ENCODE results near the gene UTP3.
"Not testable (repeated sequence)": the region's sequence is repeated elsewhere in the genome, so short reads cannot be mapped to it uniquely, and the experiment has no call there.

The UTP3 gene

DNA sequence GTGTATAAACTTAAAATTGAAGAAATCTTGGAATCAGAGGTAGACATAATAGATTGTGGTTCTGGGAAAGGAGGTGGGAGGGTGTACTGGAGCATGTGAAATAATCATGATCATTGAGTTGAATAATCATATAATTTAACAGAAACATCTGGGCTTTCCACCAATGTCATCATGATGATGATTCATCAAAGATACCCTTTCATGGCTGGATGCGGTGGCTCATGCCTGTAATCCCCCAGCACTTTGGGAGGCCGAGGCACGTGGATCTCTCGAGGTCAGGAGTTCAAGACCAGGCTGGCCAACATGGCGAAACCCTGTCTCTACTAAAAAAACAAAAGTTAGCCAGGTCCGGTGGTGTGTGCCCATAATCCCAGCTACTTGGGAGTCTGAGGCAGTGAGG is 26.8 kb downstream of the UTP3 start:
- no peak for DNase-seq (ENCODE audit: low read depth, low spot score)

DNA sequence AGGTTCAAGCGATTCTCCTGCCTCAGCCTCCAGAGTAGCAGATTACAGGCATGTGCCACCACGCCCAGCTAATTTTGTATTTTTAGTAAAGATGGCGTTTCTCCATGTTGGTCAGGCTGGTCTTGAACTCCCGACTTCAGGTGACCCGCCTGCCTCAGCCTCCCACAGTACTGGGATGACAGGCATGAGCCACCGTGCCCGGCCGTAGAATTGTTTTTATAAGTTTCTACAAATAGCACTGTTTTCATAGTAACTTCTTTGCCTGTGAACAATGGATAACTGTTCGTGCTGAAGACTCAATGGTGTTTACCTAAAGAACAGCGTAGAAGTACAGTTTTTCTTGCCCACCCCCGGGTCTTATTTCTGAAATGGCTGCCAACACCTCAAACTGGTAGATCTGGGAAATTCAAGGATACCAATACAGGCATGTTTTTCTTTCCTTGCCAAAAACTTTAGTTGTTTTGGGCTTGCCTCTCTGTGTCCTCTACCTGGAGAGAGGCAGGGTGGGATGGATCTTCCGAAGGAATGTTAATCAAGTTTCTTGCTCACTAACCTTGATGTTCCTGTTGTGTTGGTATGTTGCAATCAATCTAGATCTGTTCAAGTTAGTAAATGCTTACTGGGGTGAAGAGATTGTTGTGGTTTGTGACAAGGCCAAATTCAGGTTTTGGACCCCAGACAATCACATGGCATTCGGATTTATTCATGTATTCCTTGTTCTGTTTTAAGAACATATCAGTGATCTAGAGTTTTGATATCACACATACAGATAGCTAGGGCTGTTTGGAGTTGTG is 30.7 kb downstream of the UTP3 start:
- no peak for DNase-seq (ENCODE audit: low read depth, low spot score)

DNA sequence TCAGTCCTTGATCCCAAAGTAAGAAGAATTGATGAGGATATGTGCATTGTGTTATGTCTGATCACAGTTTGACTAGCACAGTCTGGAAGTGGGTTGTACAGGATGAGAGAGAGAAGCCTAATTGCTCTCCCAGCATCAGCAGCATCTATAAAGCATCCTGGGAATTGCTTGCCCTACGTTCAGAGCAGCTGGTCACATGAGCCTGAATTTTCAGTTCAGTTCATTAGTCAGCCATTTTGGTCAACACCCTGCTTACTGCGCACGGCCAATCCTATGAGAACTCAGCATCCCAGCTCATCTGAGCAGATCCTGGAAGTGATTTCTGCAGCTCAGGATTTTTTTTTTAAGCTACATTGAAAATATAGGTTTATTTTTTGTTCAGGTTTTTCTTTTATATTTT is 33.4 kb downstream of the UTP3 start, which contains the start of gene RUFY3:
Gene RUFY3, plus strand, starts transcription at position 218 of the 400 bp plus-strand sequence. CDS start 610 bp downstream, outside the sequence.
- DNase-seq (ENCODE audit: low read depth, low spot score), result no peak

DNA sequence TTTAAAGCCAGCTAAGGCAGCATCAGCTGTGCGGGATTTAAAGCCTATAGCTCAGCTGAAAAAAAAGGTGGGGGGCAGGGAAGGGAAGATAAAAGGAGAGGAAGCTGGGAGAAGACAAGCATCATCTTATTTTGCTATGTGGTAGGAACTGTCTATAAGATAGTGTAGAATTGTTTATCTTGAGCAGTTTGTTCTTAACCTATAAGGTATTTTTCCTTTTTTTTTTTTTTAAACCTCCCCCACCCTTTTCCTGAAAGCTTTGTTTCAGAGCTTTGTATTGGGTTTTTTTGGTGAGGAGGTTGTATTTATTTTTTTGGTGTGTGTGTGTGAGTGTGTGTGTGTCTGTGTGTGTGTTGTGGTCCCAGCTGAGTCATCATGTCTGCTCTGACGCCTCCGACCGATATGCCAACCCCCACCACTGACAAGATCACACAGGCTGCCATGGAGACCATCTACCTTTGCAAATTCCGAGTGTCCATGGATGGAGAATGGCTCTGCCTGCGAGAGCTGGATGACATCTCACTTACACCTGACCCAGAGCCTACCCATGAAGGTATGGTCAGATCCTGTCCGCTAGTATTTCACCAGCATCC is 34.0 kb downstream of the UTP3 start:
- DNase-seq (ENCODE audit: low read depth, low spot score), result no peak

DNA sequence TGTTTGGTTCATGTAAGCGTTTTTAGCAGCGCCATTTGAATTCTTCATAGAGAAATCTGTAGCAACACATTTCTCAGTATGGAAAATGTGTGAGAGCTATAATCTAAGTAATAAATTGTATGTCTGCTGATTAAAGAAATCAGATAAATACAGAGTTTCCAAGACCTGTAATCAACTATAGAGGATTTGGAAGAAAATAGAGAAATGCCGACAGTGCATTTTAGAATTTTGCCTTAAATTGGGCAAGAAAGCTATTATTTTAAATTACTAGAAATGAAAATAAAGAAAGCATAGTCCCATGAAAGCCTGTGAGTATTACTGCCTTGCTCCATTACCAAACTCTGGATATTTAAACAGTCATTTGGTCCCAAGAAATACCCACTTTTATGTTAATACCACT is 36.1 kb downstream of the UTP3 start:
- no peak for DNase-seq (ENCODE audit: low read depth, low spot score)

DNA sequence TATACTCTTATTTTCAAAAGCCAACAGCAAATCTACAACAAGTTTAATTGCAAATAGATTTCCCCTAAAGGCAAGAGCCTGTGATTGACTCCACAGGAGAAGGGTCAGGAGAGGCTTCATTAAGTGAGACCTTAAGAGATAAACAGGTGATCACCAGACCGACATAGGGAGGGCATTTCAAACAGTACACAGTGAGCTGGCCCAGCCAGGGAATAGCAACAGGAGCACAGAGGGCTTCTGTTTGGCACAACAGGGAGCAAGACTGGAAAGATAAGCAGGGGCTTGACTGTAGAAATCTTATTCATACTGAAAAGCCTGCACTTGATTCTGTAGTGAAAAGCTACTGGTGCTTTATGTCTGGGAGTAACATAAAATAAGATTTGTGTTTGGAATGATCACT is 37.3 kb downstream of the UTP3 start:
- no peak for DNase-seq (ENCODE audit: low read depth, low spot score)

DNA sequence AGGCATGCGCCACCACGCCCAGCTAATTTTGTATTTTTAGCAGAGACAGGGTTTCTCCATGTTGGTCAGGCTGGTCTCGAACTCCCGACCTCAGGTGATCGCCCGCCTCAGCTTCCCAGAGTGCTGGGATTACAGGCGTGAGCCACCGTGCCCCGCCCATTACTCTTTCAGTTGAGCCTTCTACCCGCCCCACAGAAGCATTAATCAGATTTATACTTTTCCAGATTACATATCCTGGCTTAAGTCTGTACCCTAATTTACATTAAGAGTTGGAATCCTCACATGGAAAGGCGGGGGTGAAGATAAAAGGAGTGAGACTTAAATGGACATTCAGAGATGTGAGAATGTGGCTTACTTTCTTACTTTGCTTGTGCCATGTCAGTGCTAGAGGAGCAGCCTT is 38.2 kb downstream of the UTP3 start:
- DNase-seq (ENCODE audit: low read depth, low spot score), result not testable (repeated sequence)

DNA sequence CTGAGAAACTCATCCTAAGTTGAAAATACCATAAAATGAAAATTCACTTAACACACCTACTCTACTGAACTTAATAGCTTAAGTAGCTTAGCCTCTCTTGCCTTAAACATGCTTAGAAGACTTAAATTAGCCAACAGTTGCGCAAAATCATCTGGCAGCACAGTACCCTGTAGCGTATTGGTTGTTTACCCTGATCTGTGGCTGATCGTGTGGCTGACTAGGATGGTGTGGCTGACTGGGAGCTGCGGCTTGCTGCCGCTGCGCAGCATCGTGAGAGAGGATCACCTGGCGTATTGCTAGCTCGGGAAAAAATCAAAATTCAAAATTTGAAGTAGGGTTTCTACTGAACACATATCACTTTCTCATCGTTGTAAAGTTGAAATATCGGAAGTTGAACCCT is 39.8 kb downstream of the UTP3 start:
- no peak for DNase-seq (ENCODE audit: low read depth, low spot score)

DNA sequence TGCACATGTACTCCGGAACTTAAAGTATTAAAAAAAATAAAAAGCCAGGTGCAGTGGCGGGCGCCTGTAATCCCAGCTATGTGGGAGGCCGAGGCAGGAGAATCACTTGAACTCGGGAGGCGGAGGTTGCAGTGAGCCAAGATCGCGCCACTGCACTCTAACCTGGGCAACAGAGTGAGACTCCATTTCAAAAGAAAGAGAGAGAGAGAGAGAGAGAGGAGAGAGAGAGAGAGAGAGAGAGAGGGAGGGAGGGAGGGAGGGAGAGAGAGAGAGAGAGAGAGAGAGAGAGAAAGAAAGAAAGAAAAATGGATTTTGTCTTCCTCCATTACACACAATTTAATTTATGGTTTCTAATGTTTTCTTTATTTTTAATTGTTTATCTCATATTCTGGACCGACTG is 44.5 kb downstream of the UTP3 start:
- DNase-seq (ENCODE audit: low read depth, low spot score), result not testable (repeated sequence)

DNA sequence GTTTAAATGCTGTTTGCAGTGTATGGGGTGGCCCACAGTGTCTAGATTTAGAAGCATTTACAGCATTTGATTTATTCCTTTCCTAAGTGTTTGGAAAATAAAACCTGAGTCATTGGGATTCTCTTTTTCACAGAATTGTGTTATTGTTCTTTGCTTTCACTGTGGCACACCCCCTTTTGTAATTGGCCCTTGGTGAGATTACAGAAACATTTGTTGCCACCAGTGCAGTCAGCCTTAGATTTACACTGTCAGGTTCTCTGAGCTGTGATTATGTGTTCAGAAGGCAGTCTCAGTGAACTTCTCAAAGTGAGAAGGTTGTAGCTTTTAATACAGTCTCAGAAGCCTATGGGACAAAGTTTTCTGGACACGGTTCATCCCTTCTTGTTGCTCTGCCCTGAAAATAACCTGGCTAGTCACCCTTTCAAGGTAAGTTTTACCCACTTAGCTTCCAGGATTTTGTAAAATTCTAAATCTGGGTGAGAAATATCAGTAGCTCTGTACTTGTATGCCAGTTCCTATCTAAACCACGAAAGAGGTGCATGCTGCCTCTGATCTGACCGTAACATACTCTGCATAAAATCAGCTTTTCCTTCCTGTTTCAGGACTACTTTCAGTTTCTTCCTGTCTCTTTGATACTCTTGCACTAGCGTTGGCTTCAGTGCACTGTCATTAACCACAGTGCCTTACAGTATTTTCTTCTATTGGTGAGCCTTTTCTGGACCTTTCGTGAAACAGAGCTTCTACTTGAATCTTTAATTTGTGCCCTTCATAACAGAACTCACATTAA is 46.0 kb downstream of the UTP3 start:
- DNase-seq (ENCODE audit: low read depth, low spot score), result no peak

DNA sequence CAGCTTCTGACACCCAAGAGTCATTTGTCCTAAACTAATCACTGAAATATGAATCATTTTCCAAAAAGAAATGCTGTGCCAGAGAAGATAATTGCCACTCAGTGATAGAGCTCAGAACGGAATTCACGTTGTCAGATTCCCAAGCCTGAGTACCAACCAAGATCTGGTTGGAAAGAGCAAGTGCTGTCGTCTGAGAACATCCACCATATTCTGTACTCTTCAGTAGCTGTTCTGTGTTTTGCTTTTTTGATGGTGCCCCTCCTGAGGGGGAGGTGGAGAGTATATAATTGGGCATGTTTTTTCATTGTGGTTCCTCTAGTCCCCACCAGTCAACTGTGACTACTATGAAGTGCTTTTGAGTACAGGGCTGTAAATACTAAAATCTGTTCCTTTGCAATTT is 46.6 kb downstream of the UTP3 start:
- DNase-seq (ENCODE audit: low read depth, low spot score), result no peak

DNA sequence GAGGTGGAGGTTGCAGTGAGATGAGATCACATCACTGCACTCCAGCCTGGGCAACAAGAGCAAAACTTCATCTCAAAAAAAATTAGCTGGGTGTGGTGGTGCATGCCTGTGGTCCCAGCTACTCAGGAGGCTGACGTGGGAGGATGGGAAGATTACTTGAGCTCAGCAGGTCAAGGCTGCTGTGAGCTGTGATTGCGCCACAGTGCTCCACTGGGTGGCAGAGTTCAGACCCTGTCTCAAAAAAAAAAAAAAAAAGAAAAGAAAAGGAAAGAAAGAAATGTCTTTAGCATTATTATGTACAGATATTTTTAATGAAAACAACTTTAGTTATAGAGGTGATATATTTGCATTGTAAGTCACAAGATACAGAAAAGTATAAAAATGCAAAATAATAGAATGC is 47.6 kb downstream of the UTP3 start:
- not testable (repeated sequence) for DNase-seq (ENCODE audit: low read depth, low spot score)

DNA sequence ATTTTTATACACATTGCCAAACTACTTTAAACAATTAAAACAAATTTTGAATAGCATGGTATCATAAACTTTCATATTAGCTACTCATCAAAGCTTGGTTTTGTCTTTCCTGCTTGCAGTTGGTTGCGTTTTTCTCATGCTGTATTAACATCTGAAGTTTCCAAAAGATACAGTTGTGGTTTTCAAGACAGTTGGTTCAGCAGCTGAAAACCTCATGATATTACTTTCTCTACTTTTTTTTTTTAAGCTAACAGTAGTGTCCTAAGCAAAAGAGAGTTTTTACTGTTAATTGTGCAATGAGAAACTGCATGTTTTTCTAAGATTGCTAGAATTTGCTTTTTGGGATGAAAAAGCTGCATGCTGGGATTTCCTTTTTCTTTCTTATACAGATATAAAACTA is 48.7 kb downstream of the UTP3 start:
- no peak for DNase-seq (ENCODE audit: low read depth, low spot score)

DNA sequence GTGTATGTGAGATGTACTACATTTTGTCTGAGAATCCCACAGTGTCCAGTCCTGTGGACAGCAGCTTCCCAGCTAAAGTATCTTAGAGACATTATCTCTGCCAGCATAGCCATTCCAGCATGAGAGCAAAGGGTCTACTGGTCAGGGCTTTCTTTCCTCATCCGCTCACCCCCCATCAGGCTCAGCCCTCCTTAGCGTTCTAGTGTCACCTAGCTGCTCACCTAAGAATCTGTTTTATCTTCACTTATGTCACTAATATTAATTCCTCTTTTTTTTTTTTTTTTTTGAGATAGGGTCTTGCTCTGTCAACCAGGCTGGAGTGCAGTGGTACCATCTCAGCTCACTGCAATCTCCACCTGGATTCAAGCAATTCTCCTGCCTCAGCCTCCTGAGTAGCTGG is 49.1 kb downstream of the UTP3 start:
- no peak for DNase-seq (ENCODE audit: low read depth, low spot score)

DNA sequence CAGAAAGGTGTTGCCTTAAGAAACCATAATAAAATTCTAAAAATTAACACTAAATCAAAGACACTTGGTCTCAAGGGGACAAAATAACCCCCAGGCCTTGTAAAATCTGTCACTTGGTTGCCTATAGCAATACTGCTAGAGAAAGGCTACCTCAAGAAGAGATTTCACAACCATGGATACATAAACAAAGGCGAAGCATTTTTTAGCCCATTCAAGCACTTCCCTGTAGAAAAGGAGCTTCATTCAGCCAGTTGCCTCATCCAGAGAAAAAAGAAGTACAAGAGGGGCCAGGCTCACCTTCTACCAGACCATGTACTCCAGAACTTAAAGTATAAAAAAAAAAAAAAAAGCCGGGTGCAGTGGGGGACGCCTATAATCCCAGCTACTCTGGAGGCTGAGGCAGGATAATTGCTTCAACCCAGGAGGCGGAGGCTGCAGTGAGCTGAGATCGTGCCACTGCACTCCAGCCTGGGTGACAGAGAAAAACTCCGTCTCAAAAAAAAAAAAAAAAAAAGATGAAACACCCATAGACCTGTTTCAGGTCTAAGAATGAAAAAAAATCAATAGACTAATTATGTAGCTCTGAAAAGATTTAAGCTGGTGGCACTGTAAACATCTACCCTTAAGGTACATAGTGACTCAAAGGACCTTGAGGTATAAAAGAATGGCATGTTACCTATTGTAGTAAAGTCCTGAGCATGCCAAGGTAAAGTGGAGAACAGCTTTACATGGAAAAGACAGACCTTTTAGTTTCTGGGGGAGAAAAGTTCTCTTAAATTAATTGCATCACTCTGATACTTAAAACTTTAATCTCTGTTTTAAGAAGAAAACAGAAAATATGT is 51.4 kb downstream of the UTP3 start:
- DNase-seq (ENCODE audit: low read depth, low spot score), result no peak

Measured in activated naive CD8-positive, alpha-beta T cell treated with anti-CD3 and anti-CD28 coated beads, Interleukin-2, amount 50 U/mL, for 16 hours (primary cell).